Middle frontal gyrus (tissue), 1 donor: ENCODE results near the gene CELF5.

Experiments used
- DNase-seq: peaks from one replicate; pipeline ENCODE4 v3.0.0-alpha.2; 2015; ENCODE audit warnings: low spot score; ENCODE audit errors: extremely low spot score

CELF5 gene

GRCh38 chr19:3343619-3344502 lies 119.4 kb downstream of the CELF5 start:
- peak; percentile 77 for DNase-seq

GRCh38 chr19:3344608-3345598 lies 120.4 kb downstream of the CELF5 start:
- no peak for DNase-seq

DNA sequence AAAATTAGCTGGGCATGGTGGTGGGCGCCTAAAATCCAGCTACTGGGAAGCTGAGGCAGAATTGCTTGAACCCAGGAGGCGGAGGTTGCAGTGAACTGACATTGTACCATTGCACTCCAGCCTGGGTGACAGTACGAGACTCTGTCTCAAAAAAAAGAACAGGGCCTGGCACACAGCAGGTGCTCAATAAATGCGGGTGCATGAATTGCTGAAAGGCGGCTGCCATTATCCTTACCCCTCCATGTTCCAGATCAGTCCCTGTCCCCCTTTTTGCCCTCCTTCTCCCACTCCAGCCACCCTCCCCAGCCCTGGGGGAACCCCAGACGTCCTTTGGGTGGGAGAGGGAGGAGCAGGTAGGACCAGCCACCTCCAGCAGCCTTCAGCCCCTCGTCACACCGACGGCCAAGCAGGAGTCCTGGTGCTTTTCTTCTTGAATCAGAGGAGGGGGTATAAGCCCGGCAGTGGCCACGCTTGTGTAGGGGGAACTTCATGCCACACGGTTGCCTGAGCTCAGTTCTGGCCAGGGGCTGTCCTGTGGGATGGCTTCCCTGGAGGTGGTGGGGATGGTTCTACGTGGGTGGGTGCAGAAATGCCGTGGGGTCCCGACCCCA lies 121.5 kb downstream of the CELF5 start:
- DNase-seq: no peak
